ENCODE measurements around the gene ATOSB.

Gene ATOSB

DNA sequence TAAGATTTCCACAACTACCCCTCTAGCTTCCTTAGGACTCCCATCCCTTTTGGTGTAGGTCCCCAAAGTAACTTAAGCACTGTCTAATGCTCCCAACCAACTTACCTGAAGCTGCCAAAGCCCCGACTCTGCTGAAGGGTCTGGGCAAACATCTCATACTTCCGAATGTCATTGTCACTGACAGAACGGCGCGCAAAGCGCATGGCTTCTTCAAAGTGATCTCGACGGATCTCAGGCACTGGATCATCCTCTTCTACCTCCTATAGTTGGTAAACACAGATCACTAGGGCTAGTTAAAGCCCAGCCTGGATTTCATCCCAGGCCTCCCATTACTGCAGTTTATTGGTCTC is 58.4 kb downstream of the ATOSB start:
- peaks cover 100% of the 10 kb centered on the region for H3K36me3 Mint-ChIP-seq (ENCODE audit: low read depth)
- H3K4me1 Mint-ChIP-seq = no peaks in the 10 kb centered on the region
- no peak for TF ChIP-seq CTCF (IDR thresholded peaks at IDR 0.05; ENCODE audit: unreplicated experiment in 3 of 3)
- H3K27ac Mint-ChIP-seq = no peak overlapping the region
- no peak overlapping the region for H3K4me3 Mint-ChIP-seq
- H3K9me3 Mint-ChIP-seq = peaks cover 3% of the 10 kb centered on the region
- no peaks in the 10 kb centered on the region for H3K27me3 Mint-ChIP-seq (ENCODE audit: low read depth)

GRCh38 chr9:35056571-35057270 is 58.9 kb downstream of the ATOSB start:
- H3K27me3 Mint-ChIP-seq (ENCODE audit: low read depth) = no peaks in the 10 kb centered on the region
- H3K36me3 Mint-ChIP-seq (ENCODE audit: low read depth) = peaks cover 99% of the 10 kb centered on the region
- no peak overlapping the region for H3K27ac Mint-ChIP-seq
- no peak overlapping the region for H3K4me3 Mint-ChIP-seq
- no peaks in the 10 kb centered on the region for H3K4me1 Mint-ChIP-seq
- TF ChIP-seq CTCF (IDR thresholded peaks at IDR 0.05; ENCODE audit: unreplicated experiment in 3 of 3) = no peak
- H3K9me3 Mint-ChIP-seq = peaks cover 3% of the 10 kb centered on the region

- Mint-ChIP-seq H3K9me3 (peaks cover 3% of the 10 kb centered on the region), H3K36me3 (ENCODE audit: low read depth) (peaks cover 93% of the 10 kb centered on the region), H3K27me3 (ENCODE audit: low read depth) (no peaks in the 10 kb centered on the region), H3K27ac (no peak overlapping the region), H3K4me1 (no peaks in the 10 kb centered on the region), H3K4me3 (no peak overlapping the region)
- TF ChIP-seq CTCF (IDR thresholded peaks at IDR 0.05; ENCODE audit: unreplicated experiment in 3 of 3) = no peak
Measured at GRCh38 chr9:35054871-35055644, 60.6 kb downstream of the ATOSB start.

DNA sequence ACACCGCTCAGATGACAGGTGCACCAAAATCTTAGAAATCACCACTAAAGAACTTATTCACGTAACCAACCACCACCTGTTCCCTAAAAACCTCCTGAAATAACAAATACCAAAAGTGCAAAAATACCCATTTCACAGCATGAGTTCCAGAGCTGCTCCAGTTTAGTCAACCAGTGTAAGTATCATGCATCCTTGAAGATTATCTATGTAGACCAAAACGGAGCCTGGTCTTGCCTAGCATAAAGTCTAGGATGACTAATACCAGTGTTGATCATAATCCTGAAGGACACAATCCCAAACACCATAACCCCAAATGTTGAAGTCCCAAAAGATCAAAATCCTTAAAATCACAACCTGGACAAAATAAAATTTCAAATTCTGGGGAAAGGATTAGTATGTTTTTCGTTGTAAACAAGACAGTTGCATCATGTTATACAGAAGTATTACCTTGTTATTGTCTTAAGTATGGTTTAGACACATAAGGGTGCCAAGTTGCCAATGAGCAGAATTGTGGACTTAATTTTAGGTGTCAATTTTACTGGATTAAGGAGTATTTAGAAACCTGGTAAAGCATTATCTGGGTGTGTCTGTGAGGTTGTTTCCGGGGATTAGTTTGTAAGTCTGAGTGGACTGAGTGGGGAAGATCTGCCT is 61.4 kb downstream of the ATOSB start:
- Mint-ChIP-seq H3K4me3 (no peak overlapping the region), H3K27me3 (ENCODE audit: low read depth) (no peaks in the 10 kb centered on the region), H3K4me1 (no peaks in the 10 kb centered on the region), H3K9me3 (peaks cover 3% of the 10 kb centered on the region), H3K36me3 (ENCODE audit: low read depth) (peaks cover 92% of the 10 kb centered on the region), H3K27ac (no peak overlapping the region)
- TF ChIP-seq CTCF (IDR thresholded peaks at IDR 0.05; ENCODE audit: unreplicated experiment in 3 of 3) = no peak
